SH-SY5Y (cell line): Measurements from ENCODE around the gene BEX1.

ENCODE experiments used
- GATA2 ChIP-seq: IDR thresholded peaks from 2 replicates; pipeline ENCODE4 v1.6.1; 2011; ENCODE audit warnings: mild to moderate bottlenecking, low read depth, low read length
- GATA3 ChIP-seq: IDR thresholded peaks from 2 replicates; pipeline ENCODE4 v1.6.1; 2011; ENCODE audit warnings: low read depth, mild to moderate bottlenecking, low read length, moderate library complexity

BEX1 gene

GRCh38 chrX:103063918-103064434 lies at the start of gene BEX1:
Gene BEX1, minus strand, starts transcription at chrX:103064171. Its CDS starts 897 bp downstream, at chrX:103063274.
- TF ChIP-seq GATA2: no peak
- TF ChIP-seq GATA3: no peak

- TF ChIP-seq GATA3: no peak
- TF ChIP-seq GATA2: no peak
Measured at GRCh38 chrX:103107836-103108235, 43.9 kb upstream of the BEX1 start.

GRCh38 chrX:103101299-103102042 lies 37.5 kb upstream of the BEX1 start:
- TF ChIP-seq GATA3 (no peak), GATA2 (no peak)

- no peak for TF ChIP-seq GATA2
- TF ChIP-seq GATA3: no peak
Measured at GRCh38 chrX:103100484-103100883, 36.5 kb upstream of the BEX1 start.

- no peak for TF ChIP-seq GATA2
- no peak for TF ChIP-seq GATA3
Measured at GRCh38 chrX:103099691-103100090, 35.7 kb upstream of the BEX1 start.

- no peak for TF ChIP-seq GATA3
- TF ChIP-seq GATA2: no peak
Measured at GRCh38 chrX:103098488-103098887, 34.5 kb upstream of the BEX1 start.

- TF ChIP-seq GATA3 (no peak), GATA2 (no peak)
Measured at GRCh38 chrX:103092942-103093341, 29.0 kb upstream of the BEX1 start, which contains the start of gene NXF3. Gene NXF3, minus strand, starts transcription at chrX:103093143. Its CDS starts 120 bp downstream, at chrX:103093023.

GRCh38 chrX:103081051-103081450 lies 17.1 kb upstream of the BEX1 start:
- TF ChIP-seq GATA2 (no peak), GATA3 (no peak)

GRCh38 chrX:103073467-103073866 lies 9.5 kb upstream of the BEX1 start:
- TF ChIP-seq GATA2: no peak
- TF ChIP-seq GATA3: no peak

GRCh38 chrX:103066606-103067005 lies 2.6 kb upstream of the BEX1 start:
- TF ChIP-seq GATA3: no peak
- no peak for TF ChIP-seq GATA2

- no peak for TF ChIP-seq GATA2
Measured at GRCh38 chrX:103063191-103063845, 653 bp downstream of the BEX1 start.

GRCh38 chrX:103061486-103061885 lies 2.5 kb downstream of the BEX1 start:
- TF ChIP-seq GATA3 (no peak), GATA2 (no peak)

- TF ChIP-seq GATA3 (no peak), GATA2 (no peak)
Measured at GRCh38 chrX:103056902-103057301, 7.1 kb downstream of the BEX1 start.

- TF ChIP-seq GATA3 (no peak), GATA2 (no peak)
Measured at GRCh38 chrX:103052625-103053024, 11.3 kb downstream of the BEX1 start.

- TF ChIP-seq GATA3 (no peak), GATA2 (no peak)
Measured at GRCh38 chrX:103051260-103051789, 12.6 kb downstream of the BEX1 start.
